ENCODE data around the gene ADAMTSL1.

The ADAMTSL1 gene

DNA sequence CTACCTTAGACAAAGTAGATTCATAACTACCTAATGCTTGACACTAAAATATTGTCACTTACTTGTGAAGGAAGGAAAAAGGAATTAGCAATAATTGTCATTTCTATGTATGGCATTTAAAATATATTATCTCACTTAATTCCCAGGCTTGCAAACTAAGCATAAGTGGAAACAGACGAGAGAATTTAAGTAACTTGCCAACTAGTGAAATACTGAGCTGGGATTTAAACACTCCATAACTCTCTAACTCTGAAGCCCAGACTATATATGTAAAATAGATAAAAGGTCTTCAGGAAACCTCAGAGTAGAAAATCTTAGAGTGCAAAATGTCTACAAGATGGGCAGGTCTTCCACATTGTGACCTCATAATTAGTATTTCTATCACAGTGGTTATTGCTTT, 301.3 kb downstream of the ADAMTSL1 start:
- DNase-seq (ENCODE audit: low read depth) = no peak

DNA sequence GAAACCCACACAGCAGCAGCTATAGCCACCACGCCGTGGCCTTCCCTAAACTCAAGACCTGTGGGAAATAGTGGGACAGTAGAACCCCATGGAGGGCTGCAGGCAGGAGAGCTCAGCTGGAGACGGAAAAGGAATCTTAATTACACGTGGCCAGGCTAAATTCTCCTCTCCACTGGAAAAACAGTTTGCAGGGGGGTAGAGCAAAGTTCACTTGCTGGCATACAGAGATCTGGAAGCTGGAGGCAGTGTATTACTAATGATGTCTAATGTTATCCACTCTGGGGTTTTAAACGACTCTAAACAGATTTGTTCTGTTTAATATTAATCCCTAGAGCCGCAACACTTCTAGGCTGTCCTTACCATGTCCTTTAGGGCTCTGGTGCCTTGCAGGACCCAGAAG, 302.0 kb downstream of the ADAMTSL1 start:
- no peak for DNase-seq (ENCODE audit: low read depth)

DNA sequence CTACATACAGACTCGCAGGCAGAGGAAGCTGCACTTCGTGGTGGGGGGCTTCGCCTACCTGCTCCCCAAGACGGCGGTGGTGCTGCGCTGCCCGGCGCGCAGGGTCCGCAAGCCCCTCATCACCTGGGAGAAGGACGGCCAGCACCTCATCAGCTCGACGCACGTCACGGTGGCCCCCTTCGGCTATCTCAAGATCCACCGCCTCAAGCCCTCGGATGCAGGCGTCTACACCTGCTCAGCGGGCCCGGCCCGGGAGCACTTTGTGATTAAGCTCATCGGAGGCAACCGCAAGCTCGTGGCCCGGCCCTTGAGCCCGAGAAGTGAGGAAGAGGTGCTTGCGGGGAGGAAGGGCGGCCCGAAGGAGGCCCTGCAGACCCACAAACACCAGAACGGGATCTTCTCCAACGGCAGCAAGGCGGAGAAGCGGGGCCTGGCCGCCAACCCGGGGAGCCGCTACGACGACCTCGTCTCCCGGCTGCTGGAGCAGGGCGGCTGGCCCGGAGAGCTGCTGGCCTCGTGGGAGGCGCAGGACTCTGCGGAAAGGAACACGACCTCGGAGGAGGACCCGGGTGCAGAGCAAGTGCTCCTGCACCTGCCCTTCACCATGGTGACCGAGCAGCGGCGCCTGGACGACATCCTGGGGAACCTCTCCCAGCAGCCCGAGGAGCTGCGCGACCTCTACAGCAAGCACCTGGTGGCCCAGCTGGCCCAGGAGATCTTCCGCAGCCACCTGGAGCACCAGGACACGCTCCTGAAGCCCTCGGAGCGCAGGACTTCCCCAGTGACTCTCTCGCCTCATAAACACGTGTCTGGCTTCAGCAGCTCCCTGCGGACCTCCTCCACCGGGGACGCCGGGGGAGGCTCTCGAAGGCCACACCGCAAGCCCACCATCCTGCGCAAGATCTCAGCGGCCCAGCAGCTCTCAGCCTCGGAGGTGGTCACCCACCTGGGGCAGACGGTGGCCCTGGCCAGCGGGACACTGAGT, 303.2 kb downstream of the ADAMTSL1 start:
- no peak for DNase-seq (ENCODE audit: low read depth)

DNA sequence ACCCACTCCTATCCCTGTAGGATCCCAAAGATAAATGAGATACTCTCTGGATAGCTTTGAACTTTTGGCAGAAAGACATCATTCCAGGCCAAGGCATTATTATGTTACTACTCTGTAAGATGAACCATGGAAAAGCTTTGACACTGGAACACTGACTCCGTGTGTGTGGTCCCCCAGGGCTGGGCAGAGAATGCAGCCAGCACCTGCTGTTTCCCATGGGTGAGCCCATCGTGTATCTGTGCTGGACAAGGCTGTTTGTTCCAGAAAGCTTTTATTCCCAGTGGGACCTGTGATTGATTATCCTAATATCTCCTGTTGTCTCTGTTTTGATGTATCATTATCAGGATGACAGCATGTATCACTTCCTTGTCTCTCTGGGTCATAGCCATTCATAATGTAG, 304.2 kb downstream of the ADAMTSL1 start:
- DNase-seq (ENCODE audit: low read depth) = no peak

GRCh38 chr9:18778846-18779245, 304.9 kb downstream of the ADAMTSL1 start:
- DNase-seq (ENCODE audit: low read depth) = no peak

- DNase-seq (ENCODE audit: low read depth) = no peak
These were observed 310.0 kb downstream of the ADAMTSL1 start for GRCh38 chr9:18783909-18784308.

GRCh38 chr9:18785604-18786003, 311.7 kb downstream of the ADAMTSL1 start:
- DNase-seq (ENCODE audit: low read depth) = no peak

DNA sequence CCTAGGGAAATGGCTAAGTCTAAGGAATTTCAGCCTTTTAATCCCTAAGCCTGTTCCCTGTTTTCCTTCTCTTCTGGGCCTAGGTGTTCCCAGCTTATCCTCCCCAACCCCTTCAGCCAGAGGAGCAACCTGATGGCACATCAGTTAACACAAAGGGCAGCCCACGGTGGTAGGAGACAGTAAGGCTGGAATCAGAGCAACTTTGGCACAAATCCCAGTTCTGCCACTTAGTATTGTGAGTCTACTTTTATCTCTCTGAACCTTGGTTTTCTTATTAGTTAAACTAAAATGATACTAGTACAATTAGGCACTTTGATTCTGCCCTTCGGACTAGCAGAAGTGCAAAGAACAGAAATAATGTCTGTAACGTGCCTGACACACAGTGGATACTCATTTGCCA, 312.2 kb downstream of the ADAMTSL1 start:
- DNase-seq (ENCODE audit: low read depth) = no peak

- no peak for DNase-seq (ENCODE audit: low read depth)
These were observed 313.1 kb downstream of the ADAMTSL1 start for GRCh38 chr9:18786911-18787650.

DNA sequence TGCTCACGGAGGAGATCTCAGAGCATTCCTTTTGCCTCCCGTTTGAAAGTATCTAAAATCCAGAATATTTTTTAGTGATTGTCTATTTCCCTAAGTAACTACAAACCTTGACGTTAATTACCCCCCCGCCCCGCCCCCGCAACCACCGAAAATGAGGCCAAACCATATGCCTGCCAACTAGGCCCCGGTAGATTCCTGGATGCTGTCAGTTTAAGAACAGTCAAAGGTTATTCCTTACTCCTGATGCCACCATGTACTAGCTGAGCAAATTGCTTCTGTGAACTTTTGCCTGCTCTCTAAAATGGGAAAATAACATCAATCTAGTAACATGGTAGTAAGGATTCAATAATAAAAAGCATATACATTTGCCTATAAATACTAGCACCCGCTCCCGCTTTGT, 314.3 kb downstream of the ADAMTSL1 start:
- no peak for DNase-seq (ENCODE audit: low read depth)

DNA sequence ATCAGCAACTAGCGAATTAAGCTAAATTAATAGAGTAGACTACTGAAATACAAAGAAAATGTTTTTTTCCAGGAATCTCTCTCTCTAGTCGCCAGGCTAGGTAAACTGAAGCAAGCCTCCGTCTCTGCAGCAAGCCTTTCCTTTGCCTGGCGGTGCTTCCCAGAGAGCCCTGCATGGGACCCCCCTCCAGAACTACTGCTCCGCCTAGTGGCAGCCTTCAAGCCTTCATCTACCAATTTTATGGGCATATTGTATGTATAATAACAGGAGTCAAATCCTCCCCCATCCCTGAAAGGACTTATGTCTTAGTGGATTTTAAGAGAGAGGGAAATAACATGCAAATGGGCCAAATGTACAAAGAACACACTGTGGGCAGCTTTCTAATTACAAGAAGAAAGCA, 317.1 kb downstream of the ADAMTSL1 start:
- DNase-seq (ENCODE audit: low read depth) = no peak

DNA sequence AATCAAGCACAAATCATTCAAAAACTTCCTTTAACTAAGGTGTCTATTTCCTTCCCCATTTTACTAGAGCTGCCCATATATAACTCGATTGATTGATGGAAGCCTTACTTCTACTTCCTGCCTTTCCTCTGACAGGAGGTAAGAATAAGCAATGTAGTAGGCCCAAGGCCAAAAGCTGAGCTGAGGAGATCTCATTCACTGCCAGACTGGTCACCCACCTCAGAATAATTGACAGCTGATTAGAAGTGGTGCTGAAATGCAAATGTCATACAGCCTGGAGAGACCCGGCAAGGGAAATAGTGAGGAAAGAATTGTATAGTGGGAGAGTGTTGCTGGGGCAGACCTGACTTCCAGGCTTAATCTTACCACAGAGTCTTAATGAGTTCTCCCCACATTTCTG, 319.2 kb downstream of the ADAMTSL1 start:
- DNase-seq (ENCODE audit: low read depth) = no peak

- no peak for DNase-seq (ENCODE audit: low read depth)
These were observed 322.2 kb downstream of the ADAMTSL1 start for GRCh38 chr9:18795947-18796671.

DNA sequence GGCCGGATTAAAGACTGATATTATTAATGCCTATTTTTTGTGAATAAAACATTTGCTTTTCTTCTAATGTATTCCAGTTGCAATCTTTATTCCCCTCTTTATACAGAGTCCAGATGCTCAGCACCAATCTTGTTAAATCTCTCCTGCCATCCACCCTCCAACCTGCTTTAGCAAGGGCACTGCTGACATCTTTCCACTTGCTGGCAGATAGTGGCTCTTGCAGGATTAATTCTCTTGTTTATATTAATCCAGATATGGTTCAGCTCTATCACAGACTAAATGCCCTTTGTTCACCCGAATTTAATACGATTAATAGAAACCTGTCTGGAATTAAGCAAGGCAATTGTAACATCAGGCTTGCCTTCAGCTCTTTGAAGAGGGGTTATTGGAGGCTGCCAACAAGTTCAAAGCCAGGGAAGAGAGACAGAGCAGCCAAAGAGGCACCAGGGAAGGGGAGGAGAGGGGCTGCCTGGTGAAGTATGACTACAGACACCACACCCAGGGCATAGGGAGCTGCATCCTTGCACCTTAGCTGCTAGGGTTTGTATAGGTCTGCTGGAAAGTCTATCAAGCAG, 322.8 kb downstream of the ADAMTSL1 start:
- DNase-seq (ENCODE audit: low read depth) = no peak

DNA sequence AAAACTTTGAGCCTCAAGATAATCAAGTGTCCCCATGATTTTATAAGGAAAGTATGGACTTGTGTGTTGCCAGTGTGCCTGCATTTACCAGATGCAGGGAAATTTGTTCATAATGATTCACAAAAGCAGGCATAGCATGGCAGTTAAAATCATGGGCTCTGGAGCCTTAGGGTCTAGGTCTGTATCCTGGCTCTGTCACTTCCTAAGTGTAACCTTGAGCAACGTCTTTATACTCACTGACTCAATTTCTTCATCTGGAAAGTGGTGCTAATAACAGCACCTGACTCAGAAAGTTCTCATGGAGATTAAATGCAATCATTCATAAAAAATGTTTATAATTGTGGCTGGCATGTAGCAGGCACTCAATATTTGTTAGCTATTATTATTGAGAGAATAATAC, 324.2 kb downstream of the ADAMTSL1 start:
- no peak for DNase-seq (ENCODE audit: low read depth)

DNA sequence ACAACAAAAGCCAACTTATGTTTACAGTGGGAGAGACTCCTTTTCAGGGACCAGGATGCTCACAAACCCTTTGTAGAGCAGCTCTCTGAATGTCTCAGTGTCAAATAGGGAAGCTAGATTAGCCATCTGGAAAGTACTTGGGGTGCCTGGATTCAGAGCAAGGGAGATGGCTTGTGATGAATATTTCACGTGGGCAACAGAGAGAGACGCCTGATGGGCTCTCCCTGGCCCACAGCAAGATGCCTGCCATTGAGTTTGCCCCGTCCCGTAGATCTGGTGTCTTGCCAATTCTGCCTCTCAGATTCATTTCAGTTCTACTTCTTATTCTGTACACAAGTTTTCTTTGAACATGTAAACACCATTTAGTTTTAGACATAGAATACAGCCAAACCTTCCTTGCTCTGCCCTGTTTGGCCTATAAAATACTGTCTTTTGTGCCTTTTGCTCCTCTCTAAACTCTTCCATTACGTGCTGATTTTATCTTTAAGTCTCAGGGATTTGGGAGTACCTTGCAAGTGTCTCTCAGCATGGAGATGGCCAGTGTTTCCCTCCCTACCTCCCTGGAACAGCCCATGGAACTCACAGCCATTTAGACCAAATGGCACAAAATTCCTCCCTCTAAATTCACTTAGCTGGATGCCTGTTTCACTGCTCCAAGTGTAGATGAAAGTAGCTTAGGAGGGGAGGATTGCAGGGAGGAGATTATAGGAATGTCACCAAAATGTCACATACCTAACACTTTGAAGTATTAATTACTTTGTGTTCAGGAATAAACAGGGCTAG, 324.7 kb downstream of the ADAMTSL1 start:
- no peak for DNase-seq (ENCODE audit: low read depth)

DNA sequence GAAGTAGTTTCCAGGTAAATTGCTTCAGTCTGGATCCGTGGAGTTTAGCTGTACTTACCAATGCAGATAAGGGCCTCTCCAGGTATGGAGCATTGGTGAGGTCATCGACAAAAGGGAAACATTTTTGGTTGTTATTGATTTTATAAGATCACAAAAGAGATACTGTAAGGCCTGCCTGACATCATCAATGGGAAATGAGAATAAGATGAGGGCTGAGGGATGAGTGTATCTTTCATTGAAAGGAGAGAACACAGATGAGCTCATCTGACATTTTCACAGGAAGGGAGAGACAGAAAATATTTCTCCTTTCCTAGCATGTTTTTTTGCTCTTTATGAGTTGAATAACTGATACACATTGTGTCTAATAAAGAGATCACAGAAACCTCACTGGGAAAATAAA, 325.5 kb downstream of the ADAMTSL1 start:
- no peak for DNase-seq (ENCODE audit: low read depth)

DNA sequence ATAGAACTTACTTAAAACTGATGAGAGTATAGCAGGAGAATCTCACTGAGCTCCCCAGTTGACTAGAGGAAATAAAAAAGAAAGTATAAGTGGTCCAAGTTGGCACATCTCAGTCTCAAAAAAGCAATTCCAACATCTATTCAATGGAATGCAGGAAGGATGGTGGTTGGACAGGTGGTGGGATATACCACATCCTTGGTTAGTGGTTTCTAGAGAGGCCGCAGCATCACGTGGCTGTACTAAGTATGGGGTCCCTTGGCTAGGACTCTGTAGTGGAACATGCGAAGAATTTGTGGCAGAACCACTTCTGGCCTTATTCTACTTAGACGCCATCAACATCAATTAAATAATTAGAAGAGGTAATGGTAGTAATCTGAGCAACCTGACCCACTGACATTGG, 326.6 kb downstream of the ADAMTSL1 start:
- no peak for DNase-seq (ENCODE audit: low read depth)

DNA sequence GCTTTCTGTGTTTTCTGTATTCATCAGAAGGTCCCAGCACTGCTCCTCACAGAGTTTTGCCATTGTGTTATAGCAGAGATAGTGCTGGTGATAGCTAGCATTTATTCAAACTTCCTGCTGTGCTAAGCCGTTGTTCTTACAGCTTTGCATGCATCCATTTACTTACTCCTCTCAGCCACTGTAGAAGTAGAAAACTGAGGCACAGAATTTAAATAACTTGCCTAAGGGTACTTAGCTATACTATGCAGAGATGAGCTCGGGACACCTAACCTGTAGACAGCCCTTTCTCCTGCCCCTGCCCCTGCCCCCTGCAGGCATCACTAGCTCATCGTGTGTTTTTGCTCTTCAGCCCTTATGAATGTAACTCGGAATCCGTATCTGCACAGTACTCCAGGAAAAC, 331.4 kb downstream of the ADAMTSL1 start:
- no peak for DNase-seq (ENCODE audit: low read depth)

DNA sequence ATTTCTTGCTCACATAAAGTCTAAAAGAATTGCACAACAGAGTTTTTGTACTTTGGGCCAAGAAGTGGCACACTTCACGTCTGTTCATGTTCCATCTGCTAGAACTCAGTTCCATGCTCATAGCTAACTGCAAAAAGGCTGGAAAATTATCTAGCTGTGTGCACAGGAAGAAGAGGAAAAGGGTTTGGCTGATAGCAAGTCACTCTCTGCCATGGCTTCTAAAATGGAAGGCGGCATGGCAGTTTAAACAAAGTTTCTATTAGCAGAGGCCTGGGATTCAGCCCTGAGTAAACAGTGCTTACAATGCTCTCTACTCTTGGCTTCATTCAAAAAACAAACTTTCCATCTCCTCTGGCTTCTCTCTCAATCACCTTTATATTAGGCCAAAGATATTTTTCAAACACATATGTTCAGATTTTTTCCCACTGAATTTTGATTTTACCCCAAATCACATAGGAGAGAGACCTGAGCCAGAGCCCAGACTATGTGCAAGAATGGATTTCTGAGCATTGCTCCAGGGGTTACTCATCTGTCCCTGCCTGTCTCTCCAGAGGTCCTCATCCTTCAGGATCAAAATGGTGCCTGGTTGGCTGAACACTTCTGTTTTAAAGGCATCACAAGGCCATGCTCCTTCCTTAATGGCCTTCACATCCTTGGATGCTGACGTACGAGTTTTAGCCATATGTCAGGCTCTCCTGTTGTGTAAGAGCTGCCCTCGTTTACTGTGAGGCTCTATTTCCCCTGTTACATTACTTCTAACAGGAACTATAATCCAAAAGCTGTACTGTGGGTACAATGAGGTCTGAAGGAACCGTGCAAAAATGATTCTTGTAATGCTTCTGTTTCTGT, 332.5 kb downstream of the ADAMTSL1 start:
- DNase-seq (ENCODE audit: low read depth) = no peak

Measured in activated T-cell treated with anti-CD3 and anti-CD28 coated beads for 24 hours (primary cell).